Calu3 (cell line): ENCODE results near the gene PEX10. TPM values are rescaled to one million over a fixed set of nuclear protein-coding genes. Genes with fewer than 3 reads are reported as not detected.

ENCODE experiments used
- BruUV-seq: library from RNA; stranded (reverse); fragments of 400-500 nt; replicated peaks from 2 replicates; lab custom pipeline; 2021; lab: Mats Ljungman, UMichigan
- CTCF ChIA-PET: fragments of 300-600 bp; sonication (Branson Sonifier 250); formaldehyde crosslinking; loops from one replicate; lab custom pipeline; 2022; ENCODE audit warnings: antibody characterized with exemption; lab: Charles Lee
- DNase-seq: peaks from one replicate; pipeline ENCODE4 v3.0.0; 2022
- H3K27ac Mint-ChIP-seq: one replicate; pipeline ENCODE4 v1.8.0; 2022; ENCODE audit warnings: mixed read lengths; ENCODE audit not compliant: unreplicated experiment
- H3K27me3 Mint-ChIP-seq: one replicate; pipeline ENCODE4 v1.8.0; 2022; ENCODE audit warnings: mixed read lengths; ENCODE audit not compliant: unreplicated experiment
- H3K36me3 Mint-ChIP-seq: one replicate; pipeline ENCODE4 v1.8.0; 2022; ENCODE audit warnings: mild to moderate bottlenecking, moderate library complexity, mixed read lengths; ENCODE audit not compliant: insufficient read depth, unreplicated experiment
- H3K4me1 Mint-ChIP-seq: one replicate; pipeline ENCODE4 v1.8.0; 2022; ENCODE audit warnings: mild to moderate bottlenecking, low read depth, mixed read lengths; ENCODE audit not compliant: unreplicated experiment
- H3K4me3 Mint-ChIP-seq: one replicate; pipeline ENCODE4 v1.8.0; 2022; ENCODE audit warnings: mild to moderate bottlenecking, low read depth, moderate library complexity, mixed read lengths; ENCODE audit not compliant: unreplicated experiment
- H3K9me3 Mint-ChIP-seq: one replicate; pipeline ENCODE4 v1.8.0; 2022; ENCODE audit warnings: low read depth, mixed read lengths; ENCODE audit not compliant: unreplicated experiment
- intact Hi-C: fragments of 100-400 bp; cut with micrococcal nuclease; formaldehyde crosslinking; loops from one replicate; pipeline ENCODE4 v1.10.0; 2022; ENCODE audit not compliant: unreplicated experiment
- total RNA-seq: library from RNA; stranded (reverse); gene quantifications from 2 replicates; pipeline ENCODE4 v1.2.3, GENCODE V29; 2022
- TF ChIP-seq, protein P1 (sequence below): fragments of 200-600 bp; IDR thresholded peaks from one replicate; pipeline ENCODE4 v1.8.0; 2022; ENCODE audit warnings: antibody characterized with exemption; ENCODE audit not compliant: unreplicated experiment

The PEX10 gene
- total RNA-seq, 1 experiment from 2014 or later: 24.0 TPM

GRCh38 chr1:2376931-2377672 is 35.3 kb downstream of the PEX10 start:
- H3K9me3 Mint-ChIP-seq: no peaks in the 10 kb centered on the region
- CTCF ChIA-PET: no interaction called here
- no peaks in the 10 kb centered on the region for H3K4me1 Mint-ChIP-seq
- no peaks in the 10 kb centered on the region for H3K27me3 Mint-ChIP-seq
- no peak for DNase-seq
- H3K4me3 Mint-ChIP-seq: no peak overlapping the region
- no peak overlapping the region for H3K27ac Mint-ChIP-seq
- no TSS peak for BruUV-seq
- peaks cover 15% of the 10 kb centered on the region for H3K36me3 Mint-ChIP-seq
- intact Hi-C loops: no loop called here
- TF ChIP-seq, protein P1, sequence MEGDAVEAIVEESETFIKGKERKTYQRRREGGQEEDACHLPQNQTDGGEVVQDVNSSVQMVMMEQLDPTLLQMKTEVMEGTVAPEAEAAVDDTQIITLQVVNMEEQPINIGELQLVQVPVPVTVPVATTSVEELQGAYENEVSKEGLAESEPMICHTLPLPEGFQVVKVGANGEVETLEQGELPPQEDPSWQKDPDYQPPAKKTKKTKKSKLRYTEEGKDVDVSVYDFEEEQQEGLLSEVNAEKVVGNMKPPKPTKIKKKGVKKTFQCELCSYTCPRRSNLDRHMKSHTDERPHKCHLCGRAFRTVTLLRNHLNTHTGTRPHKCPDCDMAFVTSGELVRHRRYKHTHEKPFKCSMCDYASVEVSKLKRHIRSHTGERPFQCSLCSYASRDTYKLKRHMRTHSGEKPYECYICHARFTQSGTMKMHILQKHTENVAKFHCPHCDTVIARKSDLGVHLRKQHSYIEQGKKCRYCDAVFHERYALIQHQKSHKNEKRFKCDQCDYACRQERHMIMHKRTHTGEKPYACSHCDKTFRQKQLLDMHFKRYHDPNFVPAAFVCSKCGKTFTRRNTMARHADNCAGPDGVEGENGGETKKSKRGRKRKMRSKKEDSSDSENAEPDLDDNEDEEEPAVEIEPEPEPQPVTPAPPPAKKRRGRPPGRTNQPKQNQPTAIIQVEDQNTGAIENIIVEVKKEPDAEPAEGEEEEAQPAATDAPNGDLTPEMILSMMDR: no peak

- intact Hi-C loops: no loop called here
- Mint-ChIP-seq H3K27ac (no peak overlapping the region), H3K9me3 (no peaks in the 10 kb centered on the region), H3K36me3 (peaks cover 15% of the 10 kb centered on the region), H3K4me3 (no peak overlapping the region), H3K27me3 (no peaks in the 10 kb centered on the region), H3K4me1 (no peaks in the 10 kb centered on the region)
- TF ChIP-seq, protein P1: no peak
- BruUV-seq: no TSS peak
- CTCF ChIA-PET: no interaction called here
- no peak for DNase-seq
Observed at GRCh38 chr1:2376261-2376741, 36.1 kb downstream of the PEX10 start.

- DNase-seq: no peak
- BruUV-seq: no TSS peak
- CTCF ChIA-PET: no interaction called here
Observed at GRCh38 chr1:2375923-2376260, 36.5 kb downstream of the PEX10 start.

DNA sequence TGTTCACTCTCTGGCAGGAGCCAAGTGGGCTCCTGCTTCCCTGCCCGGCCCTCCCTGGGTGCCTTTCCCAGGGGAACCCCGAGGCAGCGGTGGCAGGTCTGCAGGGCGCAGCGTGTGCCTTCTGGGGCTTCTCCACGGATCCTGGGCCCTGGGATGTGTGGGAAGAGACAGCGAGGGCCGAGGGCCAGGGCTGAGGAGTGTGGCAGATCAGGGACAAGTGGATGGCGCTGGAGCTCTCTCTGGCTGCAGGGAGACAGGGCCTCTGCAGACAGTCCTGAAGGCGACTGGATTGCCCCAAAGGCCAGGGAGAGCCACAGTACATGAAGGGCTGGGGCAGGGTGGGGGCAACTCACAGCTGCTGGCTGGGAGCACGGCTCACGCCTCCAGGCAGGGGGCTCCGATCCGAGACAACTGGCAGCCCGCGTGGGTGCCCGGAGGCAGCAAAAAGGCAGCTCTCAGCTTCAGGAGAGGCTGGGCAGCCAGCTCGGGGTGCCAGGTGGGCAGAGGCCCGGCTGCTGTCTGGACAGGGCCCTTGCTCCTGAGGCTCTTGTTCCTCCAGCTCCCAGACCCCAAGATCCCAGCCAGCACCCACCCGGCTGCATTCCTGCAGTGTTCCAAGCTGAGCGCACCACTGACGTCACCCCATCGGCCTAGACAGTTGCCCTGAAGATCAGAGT is 37.0 kb downstream of the PEX10 start:
- intact Hi-C loops: no loop called here
- no TSS peak for BruUV-seq
- TF ChIP-seq, protein P1: no peak

More at GRCh38 chr1:2375923-2376260, 36.5 kb downstream of the PEX10 start:
- TF ChIP-seq, protein P1: no peak
- Mint-ChIP-seq H3K27ac (no peak overlapping the region), H3K27me3 (no peaks in the 10 kb centered on the region), H3K4me3 (no peak overlapping the region), H3K4me1 (no peaks in the 10 kb centered on the region), H3K9me3 (no peaks in the 10 kb centered on the region), H3K36me3 (peaks cover 15% of the 10 kb centered on the region)
- intact Hi-C loops: no loop called here

More for the DNA sequence above, 37.0 kb downstream of the PEX10 start:
- no peak overlapping the region for H3K27ac Mint-ChIP-seq
- no peaks in the 10 kb centered on the region for H3K4me1 Mint-ChIP-seq
- peaks cover 15% of the 10 kb centered on the region for H3K36me3 Mint-ChIP-seq
- H3K27me3 Mint-ChIP-seq: no peaks in the 10 kb centered on the region
- DNase-seq: no peak
- CTCF ChIA-PET: no interaction called here
- H3K9me3 Mint-ChIP-seq: no peaks in the 10 kb centered on the region
- no peak overlapping the region for H3K4me3 Mint-ChIP-seq
